ENCODE data around the gene AEBP1. TPM values are rescaled to one million over a fixed set of nuclear protein-coding genes. Genes with fewer than 3 reads are reported as not detected.
A peak's percentile ranks its signal among the peaks of the same experiment; 100 is the strongest.

Gene AEBP1
- total RNA-seq, 1 donor from 2014 or later: 65.0 TPM

GRCh38 chr7:44159824-44160630, 55.9 kb downstream of the AEBP1 start:
- Histone ChIP-seq H3K9ac (ENCODE audit: low read length) (no peak overlapping the region), H3K4me3 (ENCODE audit: insufficient read depth, low read depth, low read length) (no peak overlapping the region), H4K20me1 (ENCODE audit: insufficient read depth, low read length) (no peaks in the 10 kb centered on the region), H3K27me3 (ENCODE audit: insufficient read depth, low read length) (no peaks in the 10 kb centered on the region), H3K79me2 (ENCODE audit: insufficient read depth, low read length) (no peaks in the 10 kb centered on the region), H3K27ac (ENCODE audit: low read depth, low read length) (no peak overlapping the region), H3K4me2 (ENCODE audit: low read length) (no peak overlapping the region), H3K4me1 (ENCODE audit: insufficient read depth, low read length) (peaks cover 11% of the 10 kb centered on the region), H3K9me3 (ENCODE audit: insufficient read depth, low read depth, low read length) (no peaks in the 10 kb centered on the region), H2AFZ (ENCODE audit: low read depth, low read length) (no peak overlapping the region), H3K36me3 (ENCODE audit: insufficient read depth, low read length) (no peaks in the 10 kb centered on the region)
- no peaks in the 10 kb centered on the region for H3K9me3 Mint-ChIP-seq (ENCODE audit: unreplicated experiment)
- no peak overlapping the region for H3K27ac Mint-ChIP-seq (ENCODE audit: unreplicated experiment)
- H3K4me3 Mint-ChIP-seq (ENCODE audit: unreplicated experiment): no peak overlapping the region
- TF ChIP-seq, protein P1, sequence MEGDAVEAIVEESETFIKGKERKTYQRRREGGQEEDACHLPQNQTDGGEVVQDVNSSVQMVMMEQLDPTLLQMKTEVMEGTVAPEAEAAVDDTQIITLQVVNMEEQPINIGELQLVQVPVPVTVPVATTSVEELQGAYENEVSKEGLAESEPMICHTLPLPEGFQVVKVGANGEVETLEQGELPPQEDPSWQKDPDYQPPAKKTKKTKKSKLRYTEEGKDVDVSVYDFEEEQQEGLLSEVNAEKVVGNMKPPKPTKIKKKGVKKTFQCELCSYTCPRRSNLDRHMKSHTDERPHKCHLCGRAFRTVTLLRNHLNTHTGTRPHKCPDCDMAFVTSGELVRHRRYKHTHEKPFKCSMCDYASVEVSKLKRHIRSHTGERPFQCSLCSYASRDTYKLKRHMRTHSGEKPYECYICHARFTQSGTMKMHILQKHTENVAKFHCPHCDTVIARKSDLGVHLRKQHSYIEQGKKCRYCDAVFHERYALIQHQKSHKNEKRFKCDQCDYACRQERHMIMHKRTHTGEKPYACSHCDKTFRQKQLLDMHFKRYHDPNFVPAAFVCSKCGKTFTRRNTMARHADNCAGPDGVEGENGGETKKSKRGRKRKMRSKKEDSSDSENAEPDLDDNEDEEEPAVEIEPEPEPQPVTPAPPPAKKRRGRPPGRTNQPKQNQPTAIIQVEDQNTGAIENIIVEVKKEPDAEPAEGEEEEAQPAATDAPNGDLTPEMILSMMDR (IDR thresholded peaks at IDR 0.05; ENCODE audit: insufficient read depth, low read depth, low read length): no peak
- TF ChIP-seq EZH2 (IDR thresholded peaks at IDR 0.05; ENCODE audit: insufficient read depth, low read length): no peak
- H3K36me3 Mint-ChIP-seq (ENCODE audit: low read depth, unreplicated experiment): peaks cover 2% of the 10 kb centered on the region
- FAIRE-seq (no peak), DNase-seq (ENCODE audit: low read depth) (no peak)
- H3K27me3 Mint-ChIP-seq (ENCODE audit: low read depth, unreplicated experiment): peaks cover 23% of the 10 kb centered on the region
- peaks cover 27% of the 10 kb centered on the region for H3K4me1 Mint-ChIP-seq (ENCODE audit: low read depth, unreplicated experiment)

DNA sequence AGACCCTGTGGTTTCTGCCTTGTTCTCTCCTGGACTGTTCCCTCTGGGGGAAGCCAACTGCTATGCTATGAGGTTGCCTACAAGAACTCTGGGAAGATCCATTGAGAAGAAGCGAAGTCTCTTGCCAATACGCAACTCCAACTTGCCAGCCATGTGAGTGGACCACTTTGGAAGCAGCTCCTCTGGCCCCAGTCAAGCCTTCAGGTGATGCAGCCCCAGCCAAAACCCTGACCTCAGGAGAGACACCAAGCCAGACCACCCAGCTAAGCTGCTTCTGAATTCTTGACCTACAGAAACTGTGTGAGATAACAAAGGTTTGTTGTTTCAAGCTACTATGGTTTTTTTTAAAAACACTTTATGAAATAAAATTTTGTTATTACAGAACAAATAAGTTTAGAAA, 57.2 kb downstream of the AEBP1 start:
- Mint-ChIP-seq H3K27me3 (ENCODE audit: low read depth, unreplicated experiment) (peaks cover 14% of the 10 kb centered on the region), H3K27ac (ENCODE audit: unreplicated experiment) (no peak overlapping the region), H3K36me3 (ENCODE audit: low read depth, unreplicated experiment) (peaks cover 2% of the 10 kb centered on the region), H3K4me1 (ENCODE audit: low read depth, unreplicated experiment) (peaks cover 27% of the 10 kb centered on the region), H3K9me3 (ENCODE audit: unreplicated experiment) (no peaks in the 10 kb centered on the region), H3K4me3 (ENCODE audit: unreplicated experiment) (no peak overlapping the region)
- Histone ChIP-seq H4K20me1 (ENCODE audit: insufficient read depth, low read length) (no peaks in the 10 kb centered on the region), H3K36me3 (ENCODE audit: insufficient read depth, low read length) (no peaks in the 10 kb centered on the region), H3K9me3 (ENCODE audit: insufficient read depth, low read depth, low read length) (no peaks in the 10 kb centered on the region), H3K9ac (ENCODE audit: low read length) (no peak overlapping the region), H2AFZ (ENCODE audit: low read depth, low read length) (no peak overlapping the region), H3K4me2 (ENCODE audit: low read length) (no peak overlapping the region), H3K79me2 (ENCODE audit: insufficient read depth, low read length) (no peaks in the 10 kb centered on the region), H3K27ac (ENCODE audit: low read depth, low read length) (no peak overlapping the region), H3K27me3 (ENCODE audit: insufficient read depth, low read length) (no peaks in the 10 kb centered on the region), H3K4me1 (ENCODE audit: insufficient read depth, low read length) (peaks cover 11% of the 10 kb centered on the region), H3K4me3 (ENCODE audit: insufficient read depth, low read depth, low read length) (no peak overlapping the region)
- no peak for FAIRE-seq
- TF ChIP-seq, protein P1 (IDR thresholded peaks at IDR 0.05; ENCODE audit: insufficient read depth, low read depth, low read length): no peak
- no peak for TF ChIP-seq EZH2 (IDR thresholded peaks at IDR 0.05; ENCODE audit: insufficient read depth, low read length)
- DNase-seq (ENCODE audit: low read depth): no peak

GRCh38 chr7:44162179-44162578, 58.0 kb downstream of the AEBP1 start:
- Histone ChIP-seq H3K79me2 (ENCODE audit: insufficient read depth, low read length) (no peaks in the 10 kb centered on the region), H4K20me1 (ENCODE audit: insufficient read depth, low read length) (no peaks in the 10 kb centered on the region), H3K9ac (ENCODE audit: low read length) (no peak overlapping the region), H3K4me2 (ENCODE audit: low read length) (no peak overlapping the region), H3K36me3 (ENCODE audit: insufficient read depth, low read length) (no peaks in the 10 kb centered on the region), H3K27me3 (ENCODE audit: insufficient read depth, low read length) (no peaks in the 10 kb centered on the region), H3K4me1 (ENCODE audit: insufficient read depth, low read length) (peaks cover 11% of the 10 kb centered on the region), H3K27ac (ENCODE audit: low read depth, low read length) (no peak overlapping the region), H2AFZ (ENCODE audit: low read depth, low read length) (no peak overlapping the region), H3K4me3 (ENCODE audit: insufficient read depth, low read depth, low read length) (no peak overlapping the region), H3K9me3 (ENCODE audit: insufficient read depth, low read depth, low read length) (no peaks in the 10 kb centered on the region)
- FAIRE-seq (no peak), DNase-seq (ENCODE audit: low read depth) (no peak)
- Mint-ChIP-seq H3K27ac (ENCODE audit: unreplicated experiment) (peak overlapping the region; percentile 86), H3K27me3 (ENCODE audit: low read depth, unreplicated experiment) (peaks cover 13% of the 10 kb centered on the region), H3K36me3 (ENCODE audit: low read depth, unreplicated experiment) (peaks cover 2% of the 10 kb centered on the region), H3K4me1 (ENCODE audit: low read depth, unreplicated experiment) (peaks cover 27% of the 10 kb centered on the region), H3K4me3 (ENCODE audit: unreplicated experiment) (no peak overlapping the region), H3K9me3 (ENCODE audit: unreplicated experiment) (no peaks in the 10 kb centered on the region)
- no peak for TF ChIP-seq EZH2 (IDR thresholded peaks at IDR 0.05; ENCODE audit: insufficient read depth, low read length)
- TF ChIP-seq, protein P1 (IDR thresholded peaks at IDR 0.05; ENCODE audit: insufficient read depth, low read depth, low read length): no peak

Measured in astrocyte (in vitro differentiated cells and primary cell).